ENCODE results near the gene UBR3.

Gene UBR3

GRCh38 chr2:170063456-170064235, 236.4 kb downstream of the UBR3 start:
- no peak for DNase-seq

- no peak for DNase-seq
Observed at GRCh38 chr2:170070778-170071177, 243.5 kb downstream of the UBR3 start.

DNA sequence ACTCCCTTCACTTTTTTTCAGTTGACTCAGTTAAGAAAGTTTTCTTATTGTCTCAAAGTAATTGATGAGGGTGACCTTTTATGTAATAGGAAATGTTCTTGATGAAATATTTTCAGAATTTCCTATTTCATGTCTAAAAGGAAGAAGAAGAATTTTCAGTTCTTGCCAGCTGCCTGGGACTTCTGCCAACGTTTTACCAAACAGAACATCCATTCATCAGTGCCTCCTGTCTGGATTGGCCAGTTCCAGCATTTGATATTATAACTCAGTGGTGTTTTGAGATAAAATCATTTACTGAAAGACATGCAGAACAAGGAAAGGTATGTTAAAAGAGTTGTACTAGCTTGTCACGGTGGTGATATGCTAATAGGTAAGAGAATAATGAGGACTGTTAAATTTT, 246.0 kb downstream of the UBR3 start:
- no peak for DNase-seq

DNA sequence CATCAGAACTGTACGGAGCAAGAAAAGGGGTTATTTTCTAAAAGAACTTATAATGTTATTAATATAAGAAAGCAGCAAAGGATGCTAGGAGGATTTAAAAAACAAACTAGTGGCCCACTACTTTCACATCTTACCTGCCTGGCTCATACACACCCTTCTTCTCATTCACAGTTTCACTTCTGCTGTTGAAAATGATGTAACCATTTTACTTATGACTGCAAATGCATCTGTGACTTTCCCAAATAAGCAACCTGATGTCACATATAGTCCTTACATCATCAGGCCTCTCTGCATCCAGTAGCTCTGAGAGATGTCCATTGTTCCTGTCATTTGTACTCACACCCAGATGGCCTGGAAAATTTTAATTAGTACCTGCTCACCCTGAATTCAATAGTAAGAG, 248.9 kb downstream of the UBR3 start:
- no peak for DNase-seq

GRCh38 chr2:170077830-170078569, 250.7 kb downstream of the UBR3 start:
- DNase-seq: no peak

DNA sequence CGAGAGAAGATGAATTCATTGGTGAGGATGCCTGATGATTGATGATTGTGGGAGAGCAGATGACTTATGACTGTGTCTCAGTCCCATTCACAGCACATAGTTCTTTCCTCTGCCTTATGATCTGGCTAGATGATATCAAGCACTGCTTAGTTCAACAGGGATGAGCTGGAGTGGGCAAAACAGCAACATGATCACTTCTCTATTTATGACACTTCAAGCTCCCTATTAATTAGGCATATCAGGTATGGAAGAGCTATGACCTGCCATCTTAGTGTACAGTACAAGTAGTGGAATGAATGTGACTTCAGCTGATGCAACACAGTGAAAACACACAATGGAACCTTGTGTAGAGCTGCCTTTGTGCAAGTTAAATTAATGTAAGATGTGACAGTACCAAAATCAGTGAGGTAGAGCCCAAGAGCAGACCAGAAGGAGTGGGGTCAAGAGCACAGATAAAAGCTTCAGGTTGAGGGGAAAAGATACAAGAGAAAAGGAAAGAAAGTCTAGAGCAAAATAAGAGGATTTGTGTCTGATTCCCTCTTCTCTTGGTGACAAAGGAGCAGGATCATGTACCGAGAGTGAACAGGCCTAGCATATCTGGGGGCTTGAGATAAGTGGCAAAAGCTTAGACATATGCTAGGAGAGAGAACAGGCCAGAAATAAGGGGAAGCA, 257.7 kb downstream of the UBR3 start:
- DNase-seq: no peak

DNA sequence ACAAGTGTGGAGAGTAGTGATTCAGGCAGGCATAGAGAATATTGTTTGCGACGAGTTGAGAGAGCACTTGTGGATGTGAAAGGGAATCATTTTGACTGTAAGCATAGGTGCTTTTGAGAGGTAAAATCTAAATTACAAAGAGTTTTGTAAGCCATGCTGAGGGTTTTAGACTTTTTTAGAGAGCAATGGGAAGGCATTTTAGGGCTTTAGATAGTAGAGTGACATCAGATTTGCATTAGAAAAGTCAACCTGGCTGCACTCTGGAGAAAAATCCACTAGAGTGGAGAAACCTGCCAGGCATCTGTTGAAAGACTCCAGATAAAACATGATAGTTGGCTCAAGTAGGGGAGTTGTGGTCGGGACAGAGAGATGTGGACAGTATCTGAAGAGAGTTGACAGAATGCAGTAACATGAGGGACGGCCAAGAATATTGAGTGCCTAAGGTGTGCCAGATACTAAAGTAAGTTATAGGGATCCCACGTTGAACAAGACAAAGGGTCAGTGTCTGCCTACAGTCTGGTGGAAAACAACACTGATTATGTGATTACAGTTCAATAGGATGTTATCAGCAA, 258.9 kb downstream of the UBR3 start:
- no peak for DNase-seq

DNA sequence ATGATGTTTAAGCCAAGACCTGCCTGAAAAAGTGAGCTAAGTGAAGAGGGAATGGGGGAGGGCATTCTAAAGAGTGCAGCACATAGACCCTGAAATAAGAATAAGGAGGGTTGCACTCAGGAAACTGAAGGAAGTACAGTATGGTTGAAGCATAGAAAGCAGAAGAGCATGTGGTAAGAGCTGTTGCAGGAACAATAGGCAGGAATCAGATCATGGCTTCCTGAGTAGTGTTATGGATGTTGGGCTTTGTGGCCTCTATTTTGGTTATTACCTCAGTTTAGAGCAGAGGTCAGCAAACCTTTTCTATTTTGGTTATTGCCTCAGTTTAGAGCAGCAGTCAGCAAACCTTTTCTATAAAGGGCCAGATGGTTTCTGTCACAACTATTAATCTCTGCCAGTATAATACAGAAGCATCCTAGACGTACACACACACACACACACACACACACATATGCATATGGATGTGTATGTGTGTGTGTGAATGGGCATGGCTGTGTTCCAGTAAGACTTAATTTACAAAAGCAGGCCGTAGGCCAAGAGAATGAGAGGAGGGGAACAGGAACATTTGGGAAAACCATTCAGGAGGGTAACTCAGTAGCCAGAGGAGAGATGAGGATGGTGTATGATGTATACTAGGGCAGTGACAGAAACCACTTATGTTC, 259.6 kb downstream of the UBR3 start:
- no peak for DNase-seq

DNA sequence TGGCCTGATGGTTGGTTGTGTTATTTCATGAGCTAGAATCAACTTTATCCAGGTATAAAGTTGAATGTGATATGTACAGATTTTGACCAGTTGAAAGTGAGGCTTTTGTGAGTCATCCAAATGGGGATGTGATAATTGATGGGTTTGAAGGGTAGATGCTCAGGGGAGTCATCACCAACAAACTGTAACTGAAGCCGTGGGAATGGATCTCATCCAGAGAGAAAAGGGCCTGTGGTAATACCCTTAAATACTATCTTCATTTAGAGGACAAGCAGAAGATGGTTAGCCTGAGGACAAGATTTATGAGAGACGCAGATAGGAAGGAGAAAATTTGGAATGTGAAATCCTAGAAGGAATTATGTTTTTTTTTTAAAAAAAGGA, 260.1 kb downstream of the UBR3 start:
- DNase-seq: no peak

- no peak for DNase-seq
Observed at GRCh38 chr2:170088776-170089175, 261.5 kb downstream of the UBR3 start.

DNA sequence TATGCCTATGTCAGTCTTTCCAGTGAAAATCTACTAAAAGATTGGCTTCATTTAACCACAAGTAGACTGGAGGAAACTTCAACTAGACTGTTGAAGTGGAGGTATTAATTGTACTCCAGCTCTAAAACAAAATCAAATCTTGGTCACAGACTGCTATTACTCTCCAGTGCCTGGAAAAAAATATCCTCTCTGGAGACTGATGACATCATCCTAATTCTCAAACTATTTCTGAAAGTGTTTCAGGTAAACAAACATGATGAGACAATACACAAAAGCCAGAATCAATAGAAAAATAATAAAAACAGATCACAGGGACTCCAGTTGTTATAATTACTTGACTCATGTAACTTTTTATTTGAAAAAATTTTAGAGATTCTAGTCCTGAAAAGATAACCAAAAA, 263.0 kb downstream of the UBR3 start:
- no peak for DNase-seq

DNA sequence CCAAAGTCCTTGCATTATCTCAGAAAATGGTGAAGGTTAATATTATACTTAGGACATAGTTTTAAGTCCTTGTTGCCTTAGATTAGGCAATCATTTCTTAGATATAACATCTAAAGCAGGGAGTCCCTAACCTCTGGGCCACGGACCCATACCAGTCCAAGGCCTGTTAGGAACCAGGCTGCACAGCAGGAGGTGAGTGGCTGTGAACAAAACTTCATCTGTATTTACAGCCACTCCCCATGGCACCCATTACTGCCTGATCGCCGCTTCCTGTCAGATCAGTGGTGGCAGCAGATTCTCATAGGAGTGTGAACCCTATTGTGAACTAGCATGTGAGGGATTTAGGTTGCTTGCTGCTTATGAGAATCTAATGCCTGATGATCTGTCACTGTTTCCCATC, 264.2 kb downstream of the UBR3 start:
- no peak for DNase-seq

GRCh38 chr2:170092436-170093060, 265.3 kb downstream of the UBR3 start:
- DNase-seq: no peak

DNA sequence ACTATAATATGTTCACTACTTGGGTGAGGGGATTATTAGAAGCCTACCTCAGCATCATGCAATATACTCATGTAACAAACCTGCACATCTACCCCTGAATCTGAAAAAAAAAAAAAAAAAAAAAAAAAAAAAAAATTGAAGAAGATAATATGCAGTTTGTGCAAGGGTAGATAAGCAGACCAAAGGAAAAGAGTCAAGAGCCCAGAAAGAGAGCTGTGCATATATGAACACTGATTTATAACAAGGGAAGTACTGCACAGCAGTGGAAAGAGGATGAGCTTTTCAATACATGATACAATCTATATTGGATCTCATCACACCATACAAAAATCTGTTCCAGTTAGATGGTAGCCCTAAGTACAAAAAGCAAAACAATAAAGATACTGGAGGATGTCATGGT, 268.1 kb downstream of the UBR3 start:
- DNase-seq: no peak

GRCh38 chr2:170098626-170099312, 271.5 kb downstream of the UBR3 start:
- no peak for DNase-seq

- DNase-seq: no peak
Observed at GRCh38 chr2:170101789-170102188, 274.5 kb downstream of the UBR3 start.

GRCh38 chr2:170106102-170106840, 279.0 kb downstream of the UBR3 start:
- DNase-seq: no peak

GRCh38 chr2:170113168-170113894, 286.1 kb downstream of the UBR3 start:
- no peak for DNase-seq

DNA sequence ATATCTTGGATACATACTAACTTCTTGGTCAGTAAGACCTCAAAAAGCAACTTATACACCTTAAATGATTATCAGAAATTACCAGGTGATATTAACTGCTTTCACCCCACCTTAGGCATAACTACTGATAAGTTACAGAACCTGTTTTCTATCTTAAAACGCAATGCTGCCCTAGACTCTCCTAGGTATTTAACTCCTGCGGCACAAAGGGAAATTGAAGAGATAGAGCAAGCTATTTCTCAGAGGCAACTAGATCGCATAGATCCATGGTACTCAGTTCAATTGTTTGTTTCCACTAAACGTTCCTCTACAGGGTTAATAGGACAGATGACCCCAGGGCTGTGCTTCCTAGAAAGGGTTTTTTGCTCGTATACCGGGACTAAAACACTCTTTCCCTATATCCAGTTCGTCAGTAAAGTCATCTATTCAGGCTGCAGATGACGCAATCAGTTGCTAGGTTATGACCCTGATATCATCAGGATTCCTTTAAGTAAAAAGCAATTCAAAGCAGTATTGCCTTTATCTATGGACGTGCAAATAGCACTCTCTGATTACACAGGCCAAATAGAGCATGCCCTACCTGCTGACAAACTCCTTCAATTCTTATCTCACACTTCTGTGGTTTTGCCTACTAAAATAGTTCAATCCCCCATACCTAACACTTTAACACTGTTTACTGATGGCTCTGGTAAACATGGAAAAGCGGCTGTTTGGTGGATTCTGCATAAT, 288.4 kb downstream of the UBR3 start:
- DNase-seq: no peak

DNA sequence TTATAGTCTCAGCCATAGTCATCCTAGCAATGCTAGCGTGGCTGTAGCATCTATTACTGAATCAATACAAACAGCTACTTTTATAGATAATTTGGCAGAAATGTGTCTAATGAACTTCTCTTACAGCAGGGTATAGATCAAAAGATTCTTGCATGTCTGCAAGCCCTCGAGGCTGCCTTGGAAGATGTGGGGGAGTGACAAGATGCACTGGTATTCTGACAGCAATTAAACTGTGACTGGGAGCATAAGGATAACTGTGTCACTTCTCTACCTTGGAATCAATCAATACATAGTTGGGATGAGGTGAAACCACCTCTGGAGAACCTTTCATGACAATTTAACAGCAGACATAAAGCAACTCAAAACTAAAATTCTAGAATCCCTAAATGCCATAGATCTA, 291.4 kb downstream of the UBR3 start:
- no peak for DNase-seq
